Measurements from ENCODE around the gene ULK2.

Gene ULK2

DNA sequence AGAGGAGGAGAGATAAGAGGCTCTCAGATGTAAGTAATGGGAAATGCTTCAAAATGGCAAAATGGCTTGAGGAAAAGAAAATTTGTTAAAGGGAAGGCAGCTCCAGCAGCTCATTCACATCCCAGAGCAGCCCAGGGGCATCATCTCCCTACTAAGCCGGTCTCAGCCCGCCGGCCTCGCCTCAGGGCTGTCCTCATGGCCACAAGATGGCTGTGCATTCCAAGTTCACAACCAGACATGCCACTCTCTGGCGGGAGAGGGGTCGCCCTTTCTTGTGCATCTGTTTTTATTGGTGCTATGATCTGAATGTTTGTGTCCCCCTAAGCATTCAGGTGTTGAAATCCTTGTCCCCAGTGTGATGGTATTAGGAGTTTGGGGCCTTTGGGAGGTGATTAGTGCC, 137.8 kb downstream of the ULK2 start:
- Histone ChIP-seq H3K27ac (ENCODE audit: low read depth, low read length) (no peak overlapping the region), H2AFZ (ENCODE audit: low read depth, low read length, severe bottlenecking) (no peak overlapping the region)

DNA sequence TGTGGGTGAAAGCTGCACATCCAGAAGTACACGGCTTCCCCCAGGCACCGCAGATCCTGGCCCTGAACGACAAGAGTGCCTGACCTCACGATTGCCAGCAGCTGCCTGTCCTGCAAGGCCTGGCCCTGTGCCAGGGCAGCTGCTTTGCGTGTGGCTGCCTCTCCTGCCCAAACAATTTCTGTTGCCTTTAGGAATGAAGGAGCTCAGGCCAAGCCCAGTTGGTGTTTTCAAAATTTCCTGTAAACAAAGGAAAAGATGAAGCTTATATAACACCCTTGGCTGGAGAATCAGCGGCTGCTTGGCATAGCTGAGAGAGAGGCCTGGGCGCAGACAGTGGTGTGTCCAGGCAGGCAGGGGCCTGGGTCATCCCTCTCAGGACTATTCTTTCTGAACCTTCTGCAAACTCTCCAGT, 139.6 kb downstream of the ULK2 start:
- H3K9me3 ChIP-seq (ENCODE audit: insufficient read depth, low read length), result no peaks in the 10 kb centered on the region
- TF ChIP-seq, protein P1, sequence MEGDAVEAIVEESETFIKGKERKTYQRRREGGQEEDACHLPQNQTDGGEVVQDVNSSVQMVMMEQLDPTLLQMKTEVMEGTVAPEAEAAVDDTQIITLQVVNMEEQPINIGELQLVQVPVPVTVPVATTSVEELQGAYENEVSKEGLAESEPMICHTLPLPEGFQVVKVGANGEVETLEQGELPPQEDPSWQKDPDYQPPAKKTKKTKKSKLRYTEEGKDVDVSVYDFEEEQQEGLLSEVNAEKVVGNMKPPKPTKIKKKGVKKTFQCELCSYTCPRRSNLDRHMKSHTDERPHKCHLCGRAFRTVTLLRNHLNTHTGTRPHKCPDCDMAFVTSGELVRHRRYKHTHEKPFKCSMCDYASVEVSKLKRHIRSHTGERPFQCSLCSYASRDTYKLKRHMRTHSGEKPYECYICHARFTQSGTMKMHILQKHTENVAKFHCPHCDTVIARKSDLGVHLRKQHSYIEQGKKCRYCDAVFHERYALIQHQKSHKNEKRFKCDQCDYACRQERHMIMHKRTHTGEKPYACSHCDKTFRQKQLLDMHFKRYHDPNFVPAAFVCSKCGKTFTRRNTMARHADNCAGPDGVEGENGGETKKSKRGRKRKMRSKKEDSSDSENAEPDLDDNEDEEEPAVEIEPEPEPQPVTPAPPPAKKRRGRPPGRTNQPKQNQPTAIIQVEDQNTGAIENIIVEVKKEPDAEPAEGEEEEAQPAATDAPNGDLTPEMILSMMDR (IDR thresholded peaks at IDR 0.05; ENCODE audit: insufficient read depth, low read length, poor library complexity, severe bottlenecking), result no peak
- no peak for TF ChIP-seq EZH2phosphoT487 (conservative IDR thresholded peaks at IDR 0.05; ENCODE audit: low read length)
- no peaks in the 10 kb centered on the region for H3K27me3 ChIP-seq (ENCODE audit: low read length)
- no peak overlapping the region for H3K4me3 ChIP-seq (ENCODE audit: insufficient read depth, low read length, poor library complexity, severe bottlenecking)
- H3K9me2 ChIP-seq (replicated peaks; ENCODE audit: insufficient read depth, low read length), result no peaks in the 10 kb centered on the region
- no peaks in the 10 kb centered on the region for H3K79me2 ChIP-seq (ENCODE audit: insufficient read depth, low read length)
- H2AFZ ChIP-seq (ENCODE audit: low read depth, low read length, severe bottlenecking), result no peak overlapping the region
- H3K27ac ChIP-seq (ENCODE audit: low read depth, low read length), result no peak overlapping the region
- no peaks in the 10 kb centered on the region for H3F3A ChIP-seq (ENCODE audit: insufficient read depth)
- no peak overlapping the region for H3K9ac ChIP-seq (ENCODE audit: low read length)
- no peaks in the 10 kb centered on the region for H4K20me1 ChIP-seq (ENCODE audit: low read depth, low read length)
- H3K36me3 ChIP-seq (ENCODE audit: low read length), result no peaks in the 10 kb centered on the region
- no peak overlapping the region for H3K4me2 ChIP-seq (ENCODE audit: low read depth, low read length, poor library complexity, severe bottlenecking)

More for the DNA sequence above, 137.8 kb downstream of the ULK2 start:
- H3K9me2 ChIP-seq (replicated peaks; ENCODE audit: insufficient read depth, low read length), result no peaks in the 10 kb centered on the region
- TF ChIP-seq, protein P1 (IDR thresholded peaks at IDR 0.05; ENCODE audit: insufficient read depth, low read length, poor library complexity, severe bottlenecking), result no peak
- no peak for TF ChIP-seq EZH2phosphoT487 (conservative IDR thresholded peaks at IDR 0.05; ENCODE audit: low read length)
- no peaks in the 10 kb centered on the region for H3K79me2 ChIP-seq (ENCODE audit: insufficient read depth, low read length)
- H3K36me3 ChIP-seq (ENCODE audit: low read length), result no peaks in the 10 kb centered on the region
- H4K20me1 ChIP-seq (ENCODE audit: low read depth, low read length), result no peaks in the 10 kb centered on the region
- no peaks in the 10 kb centered on the region for H3K9me3 ChIP-seq (ENCODE audit: insufficient read depth, low read length)
- H3K4me3 ChIP-seq (ENCODE audit: insufficient read depth, low read length, poor library complexity, severe bottlenecking), result no peak overlapping the region
- H3K27me3 ChIP-seq (ENCODE audit: low read length), result no peaks in the 10 kb centered on the region
- no peaks in the 10 kb centered on the region for H3F3A ChIP-seq (ENCODE audit: insufficient read depth)
- H3K9ac ChIP-seq (ENCODE audit: low read length), result no peak overlapping the region
- no peak overlapping the region for H3K4me2 ChIP-seq (ENCODE audit: low read depth, low read length, poor library complexity, severe bottlenecking)

DNA sequence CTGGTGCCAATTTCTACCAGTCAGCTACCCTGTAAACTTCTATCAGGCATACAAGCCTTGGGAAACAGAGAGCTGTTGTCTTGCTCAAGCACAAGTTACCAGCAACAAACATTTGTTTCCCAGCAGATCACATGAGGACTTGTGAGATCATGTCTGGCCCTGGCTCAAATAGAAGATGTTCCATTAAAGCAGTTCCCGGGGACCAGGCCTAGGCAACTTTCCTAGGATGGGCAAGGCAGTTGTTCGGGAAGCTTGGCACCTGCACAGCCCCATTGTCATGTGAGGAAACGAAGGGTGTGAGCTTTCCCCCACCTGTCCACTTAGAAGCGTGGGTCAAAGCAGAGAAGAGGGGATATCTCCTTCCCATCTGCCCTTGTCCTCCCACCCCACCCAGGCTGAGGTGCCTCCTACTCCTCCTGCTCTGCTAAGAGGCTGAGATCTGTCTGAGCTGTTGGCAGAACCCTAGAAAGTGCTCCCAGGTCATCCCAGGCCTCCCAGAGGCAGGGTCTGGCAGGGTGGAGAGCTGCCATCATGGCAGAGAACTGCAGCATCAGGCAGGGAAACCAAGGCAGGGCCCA, 140.1 kb downstream of the ULK2 start:
- H4K20me1 ChIP-seq (ENCODE audit: low read depth, low read length), result no peaks in the 10 kb centered on the region
- H2AFZ ChIP-seq (ENCODE audit: low read depth, low read length, severe bottlenecking), result no peak overlapping the region
- no peaks in the 10 kb centered on the region for H3K36me3 ChIP-seq (ENCODE audit: low read length)
- no peak overlapping the region for H3K4me3 ChIP-seq (ENCODE audit: insufficient read depth, low read length, poor library complexity, severe bottlenecking)
- H3K4me2 ChIP-seq (ENCODE audit: low read depth, low read length, poor library complexity, severe bottlenecking), result no peak overlapping the region
- no peaks in the 10 kb centered on the region for H3K79me2 ChIP-seq (ENCODE audit: insufficient read depth, low read length)
- TF ChIP-seq EZH2phosphoT487 (conservative IDR thresholded peaks at IDR 0.05; ENCODE audit: low read length), result no peak
- TF ChIP-seq, protein P1 (IDR thresholded peaks at IDR 0.05; ENCODE audit: insufficient read depth, low read length, poor library complexity, severe bottlenecking), result no peak
- H3K9me2 ChIP-seq (replicated peaks; ENCODE audit: insufficient read depth, low read length), result no peaks in the 10 kb centered on the region
- H3K27me3 ChIP-seq (ENCODE audit: low read length), result no peaks in the 10 kb centered on the region
- no peaks in the 10 kb centered on the region for H3F3A ChIP-seq (ENCODE audit: insufficient read depth)
- H3K9me3 ChIP-seq (ENCODE audit: insufficient read depth, low read length), result no peaks in the 10 kb centered on the region
- no peak overlapping the region for H3K27ac ChIP-seq (ENCODE audit: low read depth, low read length)
- no peak overlapping the region for H3K9ac ChIP-seq (ENCODE audit: low read length)

Data from SU-DHL-6 (cell line).